ENCODE measurements around the gene LTBP1. TPM values are rescaled to one million over a fixed set of nuclear protein-coding genes. Genes with fewer than 3 reads are reported as not detected.
A peak's percentile ranks its signal among the peaks of the same experiment; 100 is the strongest.

LTBP1 gene
- total and polyA plus RNA-seq, 4 donors = 5.8 to 57.6 (median 10.2) TPM

DNA sequence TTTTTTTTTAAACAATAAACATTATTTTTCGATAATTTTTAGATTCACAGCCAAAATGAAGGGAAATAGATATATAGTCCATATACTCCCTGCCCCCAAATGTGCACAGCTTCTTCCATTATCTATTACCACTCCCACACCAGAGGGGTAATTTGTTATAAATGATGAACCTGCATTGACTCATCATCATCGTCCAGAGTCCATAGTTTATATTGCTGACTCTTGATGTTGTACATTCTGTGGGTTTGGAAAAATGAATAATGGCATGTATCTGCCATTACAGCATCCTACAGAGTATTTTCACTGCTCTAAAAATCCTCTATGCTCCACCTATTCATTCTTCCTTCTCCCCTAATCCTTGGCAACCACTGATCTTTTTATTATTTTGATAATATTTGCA, 121.5 kb downstream of the LTBP1 start:
- WGBS = 63% methylated on average over 2 of the region's 2 CpGs
- H3K27me3 ChIP-seq (ENCODE audit: control insufficient read depth in 4 of 4, insufficient read depth in 4 of 4, low read length in 3 of 4) = no peaks in the 10 kb centered on the region
- DNase-seq (ENCODE audit: low spot score) = no peak

DNA sequence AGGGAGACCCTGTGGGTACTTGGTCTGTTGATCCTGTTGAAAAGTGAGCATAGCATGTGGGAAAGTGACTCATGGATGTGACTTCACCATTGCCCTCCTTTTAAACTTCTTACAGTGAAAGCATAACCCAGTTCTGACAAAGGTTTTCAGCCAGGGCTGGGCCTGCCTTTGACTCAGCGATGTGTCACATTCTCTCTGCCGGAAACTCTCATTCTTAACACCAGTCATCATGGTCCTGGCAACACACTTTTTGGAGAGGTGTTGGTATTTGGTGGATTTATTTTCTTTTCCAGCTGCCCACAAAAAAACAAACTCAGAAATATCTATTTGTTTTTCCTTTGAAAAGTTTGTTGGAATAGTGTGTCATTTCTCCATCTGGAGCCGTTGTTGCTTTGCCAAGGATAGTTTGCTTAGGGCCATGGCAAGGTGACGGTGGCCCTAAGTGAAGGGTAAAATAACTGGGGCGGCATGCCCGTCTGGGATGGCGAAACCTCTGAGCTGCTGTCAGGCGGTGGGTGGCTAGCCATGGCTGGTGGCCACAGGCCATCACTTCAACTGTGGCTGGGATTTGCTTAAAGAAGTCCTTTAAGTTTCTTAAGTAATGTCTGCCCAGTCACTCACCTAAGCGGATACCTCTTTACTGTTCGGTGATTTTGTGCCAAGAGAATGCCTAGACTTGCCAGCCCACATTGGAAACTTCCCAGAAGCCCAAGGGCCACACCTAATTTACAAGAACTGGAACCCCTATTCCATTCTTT, 123.3 kb downstream of the LTBP1 start:
- TF ChIP-seq GABPA (IDR thresholded peaks at IDR 0.05 in 1 of 2, conservative IDR thresholded peaks at IDR 0.05 in 1 of 2) = peak; percentile 17 to 42
- peak; percentile 65 for TF ChIP-seq ZBTB33 (IDR thresholded peaks at IDR 0.05)
- TF ChIP-seq JUND (IDR thresholded peaks at IDR 0.05) = peak; percentile 73 to 85
- peak; percentile 21 for TF ChIP-seq REST (IDR thresholded peaks at IDR 0.05)
- TF ChIP-seq HNF4A (conservative IDR thresholded peaks at IDR 0.05) = peak; percentile 70 to 81
- TF ChIP-seq, protein P1, sequence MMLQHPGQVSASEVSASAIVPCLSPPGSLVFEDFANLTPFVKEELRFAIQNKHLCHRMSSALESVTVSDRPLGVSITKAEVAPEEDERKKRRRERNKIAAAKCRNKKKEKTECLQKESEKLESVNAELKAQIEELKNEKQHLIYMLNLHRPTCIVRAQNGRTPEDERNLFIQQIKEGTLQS (IDR thresholded peaks at IDR 0.05) = no peak
- TF ChIP-seq FOXA1 (IDR thresholded peaks at IDR 0.05) = no peak
- TF ChIP-seq SP1 (IDR thresholded peaks at IDR 0.05) = peak; percentile 66
- peak; percentile 71 to 83 for TF ChIP-seq RXRA (IDR thresholded peaks at IDR 0.05)
- no peak for TF ChIP-seq TAF1 (conservative IDR thresholded peaks at IDR 0.05)
- TF ChIP-seq FOXA2 (IDR thresholded peaks at IDR 0.05) = peak; percentile 49
- TF ChIP-seq, protein P2, sequence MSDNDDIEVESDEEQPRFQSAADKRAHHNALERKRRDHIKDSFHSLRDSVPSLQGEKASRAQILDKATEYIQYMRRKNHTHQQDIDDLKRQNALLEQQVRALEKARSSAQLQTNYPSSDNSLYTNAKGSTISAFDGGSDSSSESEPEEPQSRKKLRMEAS (IDR thresholded peaks at IDR 0.05) = peak; percentile 63
- peak in 1 of 2 donors; percentile 63 for TF ChIP-seq EGR1 (IDR thresholded peaks at IDR 0.05; ENCODE audit: low read depth in 2 of 2)
- TF ChIP-seq YY1 (IDR thresholded peaks at IDR 0.05) = peak; percentile 67
- peak; percentile 47 to 53 for TF ChIP-seq RAD21 (IDR thresholded peaks at IDR 0.05)
- no peaks in the 10 kb centered on the region for H3K27me3 ChIP-seq (ENCODE audit: control insufficient read depth in 4 of 4, insufficient read depth in 4 of 4, low read length in 3 of 4)
- no peak for DNase-seq (ENCODE audit: low spot score)
- WGBS = 49% methylated on average over 10 of the region's 10 CpGs
- peak overlapping the region; percentile 42 to 73 for H3K27ac ChIP-seq (ENCODE audit: low read depth in 1 of 2, low read length in 2 of 2)
- H3K4me3 ChIP-seq (ENCODE audit: low read depth in 1 of 3, low read length in 3 of 3) = no peak overlapping the region
- no peaks in the 10 kb centered on the region for H3K36me3 ChIP-seq (ENCODE audit: control insufficient read depth in 4 of 4, insufficient read depth in 3 of 4, low read depth in 1 of 4, low read length in 3 of 4)
- peaks cover 0 to 15% (median 4%) of the 10 kb centered on the region in 4 donors for H3K4me1 ChIP-seq (ENCODE audit: control insufficient read depth in 4 of 4, insufficient read depth in 4 of 4, low read length in 3 of 4)
- no peaks in the 10 kb centered on the region for H3K9me3 ChIP-seq (ENCODE audit: control insufficient read depth in 4 of 4, low read length in 3 of 4)
- no peak overlapping the region for H3K9ac ChIP-seq (ENCODE audit: low read depth in 1 of 2, low read length in 2 of 2)

More for the DNA sequence above, 121.5 kb downstream of the LTBP1 start:
- Histone ChIP-seq H3K36me3 (ENCODE audit: control insufficient read depth in 4 of 4, insufficient read depth in 3 of 4, low read depth in 1 of 4, low read length in 3 of 4) (no peaks in the 10 kb centered on the region), H3K27ac (ENCODE audit: low read depth in 1 of 2, low read length in 2 of 2) (no peak overlapping the region), H3K4me1 (ENCODE audit: control insufficient read depth in 4 of 4, insufficient read depth in 4 of 4, low read length in 3 of 4) (peaks cover 0 to 15% (median 4%) of the 10 kb centered on the region in 4 donors), H3K4me3 (ENCODE audit: low read depth in 1 of 3, low read length in 3 of 3) (no peak overlapping the region), H3K9me3 (ENCODE audit: control insufficient read depth in 4 of 4, low read length in 3 of 4) (no peaks in the 10 kb centered on the region), H3K9ac (ENCODE audit: low read depth in 1 of 2, low read length in 2 of 2) (no peak overlapping the region)
- TF ChIP-seq RAD21 (IDR thresholded peaks at IDR 0.05) = no peak
- peak; percentile 6 to 24 for TF ChIP-seq HNF4A (conservative IDR thresholded peaks at IDR 0.05)

All from liver (tissue), 9 donors.